Nephron progenitor cell (in vitro differentiated cells): ENCODE data around the gene KLHL36.

Experiments
- DNase-seq: peaks from one replicate; pipeline ENCODE4 v3.0.0; 2021
- H3K27ac Mint-ChIP-seq: 2 replicates; pipeline ENCODE4 v1.8.0; 2021; ENCODE audit warnings: mild to moderate bottlenecking, moderate library complexity, mixed read lengths
- H3K27me3 Mint-ChIP-seq: 2 replicates; pipeline ENCODE4 v1.8.0; 2021; ENCODE audit warnings: mild to moderate bottlenecking, low read depth, mixed read lengths; ENCODE audit not compliant: poor library complexity
- H3K36me3 Mint-ChIP-seq: 2 replicates; pipeline ENCODE4 v1.8.0; 2021; ENCODE audit warnings: low read depth, mixed read lengths
- H3K4me1 Mint-ChIP-seq: 2 replicates; pipeline ENCODE4 v1.8.0; 2021; ENCODE audit warnings: mixed read lengths
- H3K4me3 Mint-ChIP-seq: 2 replicates; pipeline ENCODE4 v1.8.0; 2021; ENCODE audit warnings: mild to moderate bottlenecking, moderate library complexity, mixed read lengths
- H3K9me3 Mint-ChIP-seq: 2 replicates; pipeline ENCODE4 v1.8.0; 2021; ENCODE audit warnings: mild to moderate bottlenecking, moderate library complexity, mixed read lengths
- TF ChIP-seq, protein P1 (sequence below): fragments of 200-600 bp; sonication (generic); IDR thresholded peaks from 2 replicates; pipeline ENCODE4 v1.5.0; 2021; ENCODE audit warnings: antibody characterized with exemption

The KLHL36 gene

DNA sequence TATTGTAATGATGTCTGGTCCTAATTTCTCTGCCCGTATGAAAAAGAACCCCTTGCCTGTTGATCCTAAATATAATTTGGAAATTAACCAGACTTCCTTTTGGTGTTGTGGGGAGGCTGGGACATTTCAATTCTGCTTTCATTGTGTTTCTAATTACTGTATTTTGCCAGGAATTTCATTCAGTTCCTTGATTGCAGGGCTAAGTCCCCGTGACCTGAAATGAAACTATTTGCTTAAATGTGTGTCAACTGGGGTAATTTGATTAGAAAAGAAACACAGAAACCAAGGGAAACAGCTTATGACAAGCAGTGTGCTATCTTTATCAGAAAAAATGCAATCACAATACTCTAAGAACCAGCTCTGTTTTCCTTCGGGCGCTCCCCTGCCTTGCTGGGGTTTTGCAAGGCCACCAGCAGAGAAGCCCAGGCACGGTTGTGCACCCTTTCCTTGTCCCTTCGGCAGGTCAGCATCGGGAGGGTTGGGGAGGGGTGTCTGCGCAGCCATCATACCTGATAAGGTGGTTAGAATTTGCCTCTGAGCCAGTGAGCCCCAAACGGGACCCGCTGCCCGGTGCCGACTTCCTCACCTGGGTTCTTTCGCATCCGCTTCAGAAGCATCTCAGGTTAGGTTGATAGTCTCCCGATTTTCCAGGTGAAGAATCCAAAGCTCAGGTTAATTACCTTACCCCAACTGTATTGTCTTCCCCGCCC is 19.4 kb downstream of the KLHL36 start:
- peaks cover 18% of the 10 kb centered on the region for H3K4me1 Mint-ChIP-seq
- H3K36me3 Mint-ChIP-seq: peaks cover 5% of the 10 kb centered on the region
- TF ChIP-seq, protein P1, sequence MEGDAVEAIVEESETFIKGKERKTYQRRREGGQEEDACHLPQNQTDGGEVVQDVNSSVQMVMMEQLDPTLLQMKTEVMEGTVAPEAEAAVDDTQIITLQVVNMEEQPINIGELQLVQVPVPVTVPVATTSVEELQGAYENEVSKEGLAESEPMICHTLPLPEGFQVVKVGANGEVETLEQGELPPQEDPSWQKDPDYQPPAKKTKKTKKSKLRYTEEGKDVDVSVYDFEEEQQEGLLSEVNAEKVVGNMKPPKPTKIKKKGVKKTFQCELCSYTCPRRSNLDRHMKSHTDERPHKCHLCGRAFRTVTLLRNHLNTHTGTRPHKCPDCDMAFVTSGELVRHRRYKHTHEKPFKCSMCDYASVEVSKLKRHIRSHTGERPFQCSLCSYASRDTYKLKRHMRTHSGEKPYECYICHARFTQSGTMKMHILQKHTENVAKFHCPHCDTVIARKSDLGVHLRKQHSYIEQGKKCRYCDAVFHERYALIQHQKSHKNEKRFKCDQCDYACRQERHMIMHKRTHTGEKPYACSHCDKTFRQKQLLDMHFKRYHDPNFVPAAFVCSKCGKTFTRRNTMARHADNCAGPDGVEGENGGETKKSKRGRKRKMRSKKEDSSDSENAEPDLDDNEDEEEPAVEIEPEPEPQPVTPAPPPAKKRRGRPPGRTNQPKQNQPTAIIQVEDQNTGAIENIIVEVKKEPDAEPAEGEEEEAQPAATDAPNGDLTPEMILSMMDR: no peak
- no peak overlapping the region for H3K4me3 Mint-ChIP-seq
- peaks cover 16% of the 10 kb centered on the region for H3K27me3 Mint-ChIP-seq
- no peak for DNase-seq
- H3K27ac Mint-ChIP-seq: no peak overlapping the region
- no peaks in the 10 kb centered on the region for H3K9me3 Mint-ChIP-seq

- Mint-ChIP-seq H3K27ac (no peak overlapping the region), H3K4me3 (no peak overlapping the region), H3K27me3 (peaks cover 13% of the 10 kb centered on the region), H3K36me3 (no peaks in the 10 kb centered on the region), H3K4me1 (no peaks in the 10 kb centered on the region), H3K9me3 (no peaks in the 10 kb centered on the region)
- TF ChIP-seq, protein P1: no peak
- DNase-seq: no peak
Observed at GRCh38 chr16:84670063-84670462, 21.8 kb downstream of the KLHL36 start.

DNA sequence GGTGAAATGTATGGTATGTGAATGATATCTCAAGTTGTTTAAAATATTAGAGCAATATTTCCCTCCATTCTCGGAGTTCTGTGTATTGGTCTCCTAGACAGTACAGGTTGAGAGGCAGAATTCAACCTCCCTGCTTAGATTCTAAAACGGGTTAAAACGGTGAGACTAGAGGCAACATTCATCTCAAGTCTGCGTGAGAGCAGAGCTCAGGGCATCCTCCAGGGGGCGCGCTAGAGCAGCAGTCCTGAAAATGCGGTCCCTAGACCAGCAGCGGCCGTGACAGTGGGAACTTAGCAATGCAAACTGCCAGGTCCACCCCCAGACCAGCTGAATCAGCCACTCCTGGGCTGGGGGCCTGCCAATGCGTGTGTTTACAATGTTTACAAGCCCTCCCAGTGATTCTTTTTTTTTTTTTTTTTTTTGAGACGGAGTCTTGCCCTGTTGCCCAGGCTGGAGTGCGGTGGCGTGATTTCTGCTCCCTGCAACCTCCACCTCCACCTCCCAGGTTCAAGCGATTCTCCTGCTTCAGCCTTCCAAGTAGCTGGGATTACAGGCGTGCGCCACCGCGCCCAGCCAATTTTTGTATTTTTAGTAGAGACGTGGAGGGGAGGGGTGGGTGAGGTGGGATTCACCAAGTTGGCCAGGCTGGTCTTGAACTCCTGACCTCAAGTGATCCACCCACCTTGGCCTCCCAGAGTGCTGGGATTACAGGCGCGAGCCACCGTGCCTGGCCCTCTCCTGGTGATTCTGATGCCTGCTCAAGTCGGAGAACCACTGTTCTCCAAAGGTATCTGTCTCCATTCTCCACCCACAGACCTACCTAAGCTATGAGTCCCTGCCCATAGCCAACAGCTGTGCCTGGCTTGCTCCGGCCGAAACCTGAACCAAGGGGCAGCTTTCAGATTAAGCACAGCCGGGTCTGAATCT is 24.2 kb downstream of the KLHL36 start:
- Mint-ChIP-seq H3K9me3 (no peaks in the 10 kb centered on the region), H3K27me3 (peaks cover 16% of the 10 kb centered on the region), H3K4me3 (no peak overlapping the region), H3K27ac (no peak overlapping the region), H3K36me3 (no peaks in the 10 kb centered on the region), H3K4me1 (peaks cover 6% of the 10 kb centered on the region)
- TF ChIP-seq, protein P1: peak; percentile 91
- peak; percentile 83 for DNase-seq

DNA sequence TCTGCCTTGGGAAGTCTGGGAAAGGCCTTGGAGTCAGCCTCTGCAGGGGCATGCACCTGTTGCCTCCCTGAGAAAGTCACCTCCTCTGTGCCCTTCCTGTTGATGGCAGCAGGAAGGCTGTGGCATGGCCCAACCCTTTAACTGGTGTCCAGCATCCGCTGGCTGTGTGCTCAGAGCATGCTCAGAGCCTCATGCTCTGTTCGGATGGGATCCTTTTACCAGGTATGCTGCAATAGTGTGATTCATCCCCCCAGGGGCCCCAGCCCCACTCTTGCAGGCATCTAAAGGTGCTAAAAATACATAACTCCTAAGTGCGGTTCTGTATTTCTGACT is 24.9 kb downstream of the KLHL36 start:
- Mint-ChIP-seq H3K27ac (no peak overlapping the region), H3K36me3 (no peaks in the 10 kb centered on the region), H3K4me1 (peaks cover 12% of the 10 kb centered on the region), H3K9me3 (no peaks in the 10 kb centered on the region), H3K27me3 (peaks cover 16% of the 10 kb centered on the region), H3K4me3 (no peak overlapping the region)
- no peak for DNase-seq
- TF ChIP-seq, protein P1: no peak

GRCh38 chr16:84673561-84673960 is 25.2 kb downstream of the KLHL36 start:
- no peak for DNase-seq
- no peaks in the 10 kb centered on the region for H3K36me3 Mint-ChIP-seq
- peaks cover 12% of the 10 kb centered on the region for H3K4me1 Mint-ChIP-seq
- H3K9me3 Mint-ChIP-seq: no peaks in the 10 kb centered on the region
- no peak overlapping the region for H3K4me3 Mint-ChIP-seq
- H3K27ac Mint-ChIP-seq: no peak overlapping the region
- H3K27me3 Mint-ChIP-seq: peaks cover 12% of the 10 kb centered on the region
- TF ChIP-seq, protein P1: no peak
